ENCODE data around the gene AKAP13. TPM values are rescaled to one million over a fixed set of nuclear protein-coding genes. Genes with fewer than 3 reads are reported as not detected.

Gene AKAP13
- total and polyA plus RNA-seq, 2 of the 8 experiments (the other 6 are each of a cell fraction or from before 2014, with no cell fraction given) = 14.0 to 46.2 TPM

- no peak for TF ChIP-seq CHD7 (IDR thresholded peaks at IDR 0.05; ENCODE audit: insufficient replicate concordance, low read length)
- no peak for TF ChIP-seq SP1 (IDR thresholded peaks at IDR 0.05; ENCODE audit: low read depth, low read length)
- no peak for TF ChIP-seq RXRA (IDR thresholded peaks at IDR 0.05; ENCODE audit: insufficient read depth, low read depth, low read length)
- TF ChIP-seq KDM1A (IDR thresholded peaks at IDR 0.05; ENCODE audit: borderline replicate concordance, low read length) = no peak
- TF ChIP-seq FOSL1 (IDR thresholded peaks at IDR 0.05; ENCODE audit: insufficient read depth, low read depth, low read length) = no peak
- TF ChIP-seq EGR1 (IDR thresholded peaks at IDR 0.05; ENCODE audit: borderline replicate concordance, low read depth, low read length) = no peak
- no peak for TF ChIP-seq SUZ12 (IDR thresholded peaks at IDR 0.05; ENCODE audit: low read length)
- TF ChIP-seq CTCF (IDR thresholded peaks at IDR 0.05; ENCODE audit: control extremely low read depth in 1 of 3, insufficient read depth in 1 of 3, low read depth in 1 of 3, low read length in 3 of 3) = no peak
- no peak for TF ChIP-seq KDM4A (IDR thresholded peaks at IDR 0.05; ENCODE audit: low read depth, low read length, severe bottlenecking)
These were observed 245.5 kb downstream of the AKAP13 start (continued) for GRCh38 chr15:85625856-85626255.

Measured in H1 (cell line).